Caco-2 (cell line): ENCODE results near the gene NEGR1. TPM values are rescaled to one million over a fixed set of nuclear protein-coding genes. Genes with fewer than 3 reads are reported as not detected.

Source experiments
- BruUV-seq: library from RNA; stranded (reverse); fragments of 400-500 nt; replicated peaks from 2 replicates; lab custom pipeline; 2021; lab: Mats Ljungman, UMichigan
- CTCF ChIA-PET: fragments of 300-600 bp; sonication (Branson Sonifier 250); formaldehyde crosslinking; loops from one replicate; lab custom pipeline; 2022; ENCODE audit warnings: antibody characterized with exemption; lab: Charles Lee
- POLR2A ChIA-PET: fragments of 300-600 bp; sonication (Branson Sonifier 250); formaldehyde crosslinking; loops from one replicate; lab custom pipeline; 2022; ENCODE audit warnings: antibody characterized with exemption; lab: Charles Lee
- DNase-seq, 2 experiments: peaks; one replicate each; pipeline versions ENCODE4 v3.0.0 to v3.0.0-alpha.2; 2020 to 2022
- H3K27me3 ChIP-seq: replicated peaks from 2 replicates; pipeline ENCODE4 v1.6.0; 2011; ENCODE audit warnings: low read length; ENCODE audit not compliant: control insufficient read depth, insufficient read depth
- H3K36me3 ChIP-seq: 2 replicates; pipeline ENCODE4 v1.5.1; 2011; ENCODE audit warnings: low read length; ENCODE audit not compliant: control insufficient read depth, insufficient read depth
- H3K4me1 ChIP-seq: fragments of 250-450 bp; sonication (Bioruptor Pico); 2 replicates; pipeline ENCODE4 v1.5.1; 2020; ENCODE audit warnings: mild to moderate bottlenecking
- H3K4me3 ChIP-seq: 2 replicates; pipeline ENCODE4 v1.5.1; 2011; ENCODE audit warnings: low read depth, mild to moderate bottlenecking, control low read depth, low read length
- H3K9me3 ChIP-seq: fragments of 250-450 bp; sonication (Bioruptor Pico); 2 replicates; pipeline ENCODE4 v1.5.1; 2020; ENCODE audit warnings: mild to moderate bottlenecking, moderate library complexity
- H3K27ac Mint-ChIP-seq: one replicate; pipeline ENCODE4 v1.8.0; 2022; ENCODE audit warnings: mixed read lengths; ENCODE audit not compliant: unreplicated experiment
- H3K27me3 Mint-ChIP-seq: one replicate; pipeline ENCODE4 v1.8.0; 2022; ENCODE audit warnings: mixed read lengths; ENCODE audit not compliant: insufficient read depth, unreplicated experiment
- H3K36me3 Mint-ChIP-seq: one replicate; pipeline ENCODE4 v1.8.0; 2022; ENCODE audit warnings: mild to moderate bottlenecking, mixed read lengths; ENCODE audit not compliant: insufficient read depth, unreplicated experiment
- H3K4me1 Mint-ChIP-seq: one replicate; pipeline ENCODE4 v1.8.0; 2022; ENCODE audit warnings: low read depth, mixed read lengths; ENCODE audit not compliant: unreplicated experiment
- H3K4me3 Mint-ChIP-seq: one replicate; pipeline ENCODE4 v1.8.0; 2022; ENCODE audit warnings: mild to moderate bottlenecking, moderate library complexity, mixed read lengths; ENCODE audit not compliant: unreplicated experiment
- H3K9me3 Mint-ChIP-seq: one replicate; pipeline ENCODE4 v1.8.0; 2022; ENCODE audit warnings: mixed read lengths; ENCODE audit not compliant: unreplicated experiment
- intact Hi-C: fragments of 100-400 bp; cut with micrococcal nuclease; formaldehyde crosslinking; loops from one replicate; pipeline ENCODE4 v1.10.0; 2022; ENCODE audit not compliant: unreplicated experiment
- total RNA-seq: library from RNA; stranded (reverse); gene quantifications from 2 replicates; pipeline ENCODE4 v1.2.3, GENCODE V29; 2022
- TF ChIP-seq, protein P1 (sequence below), 2 experiments: fragments of 200-600 bp in 1 of 2; IDR thresholded peaks; 1 replicate in 1 of 2; 2 replicates in 1 of 2; pipeline versions ENCODE4 v1.5.1 to v1.8.0; 2011 to 2022; ENCODE audit warnings: antibody characterized with exemption in 1 of 2, control low read depth in 1 of 2, inconsistent platforms in 1 of 2, low read depth in 1 of 2, low read length in 1 of 2, mild to moderate bottlenecking in 1 of 2, moderate library complexity in 1 of 2; ENCODE audit not compliant: insufficient read depth in 1 of 2, severe bottlenecking in 1 of 2, unreplicated experiment in 1 of 2

The NEGR1 gene
- total RNA-seq, 1 experiment from 2014 or later: not detected

DNA sequence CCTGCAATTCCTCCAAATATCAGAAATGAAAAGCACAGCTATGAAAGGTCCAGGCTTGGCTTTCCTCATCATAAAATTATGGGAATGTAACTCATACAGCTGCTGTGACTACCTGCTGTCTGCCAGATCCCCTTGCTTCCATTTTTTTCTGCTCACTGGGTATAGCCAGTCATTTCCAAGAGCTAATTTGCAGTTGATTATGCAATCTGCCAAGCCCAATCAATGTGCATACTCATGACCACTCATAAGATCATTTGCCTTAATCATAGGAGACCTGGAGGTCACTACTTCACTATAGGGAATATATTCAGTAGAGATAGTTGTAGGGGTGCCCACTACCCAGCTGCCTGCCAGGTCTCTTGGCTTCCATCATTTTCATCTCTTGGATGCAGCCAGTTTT is 783.8 kb downstream of the NEGR1 start:
- BruUV-seq: no TSS peak
- Mint-ChIP-seq H3K4me1 (no peaks in the 10 kb centered on the region), H3K27me3 (no peaks in the 10 kb centered on the region), H3K27ac (no peak overlapping the region), H3K4me3 (no peak overlapping the region), H3K9me3 (no peaks in the 10 kb centered on the region), H3K36me3 (no peaks in the 10 kb centered on the region)
- TF ChIP-seq, protein P1, sequence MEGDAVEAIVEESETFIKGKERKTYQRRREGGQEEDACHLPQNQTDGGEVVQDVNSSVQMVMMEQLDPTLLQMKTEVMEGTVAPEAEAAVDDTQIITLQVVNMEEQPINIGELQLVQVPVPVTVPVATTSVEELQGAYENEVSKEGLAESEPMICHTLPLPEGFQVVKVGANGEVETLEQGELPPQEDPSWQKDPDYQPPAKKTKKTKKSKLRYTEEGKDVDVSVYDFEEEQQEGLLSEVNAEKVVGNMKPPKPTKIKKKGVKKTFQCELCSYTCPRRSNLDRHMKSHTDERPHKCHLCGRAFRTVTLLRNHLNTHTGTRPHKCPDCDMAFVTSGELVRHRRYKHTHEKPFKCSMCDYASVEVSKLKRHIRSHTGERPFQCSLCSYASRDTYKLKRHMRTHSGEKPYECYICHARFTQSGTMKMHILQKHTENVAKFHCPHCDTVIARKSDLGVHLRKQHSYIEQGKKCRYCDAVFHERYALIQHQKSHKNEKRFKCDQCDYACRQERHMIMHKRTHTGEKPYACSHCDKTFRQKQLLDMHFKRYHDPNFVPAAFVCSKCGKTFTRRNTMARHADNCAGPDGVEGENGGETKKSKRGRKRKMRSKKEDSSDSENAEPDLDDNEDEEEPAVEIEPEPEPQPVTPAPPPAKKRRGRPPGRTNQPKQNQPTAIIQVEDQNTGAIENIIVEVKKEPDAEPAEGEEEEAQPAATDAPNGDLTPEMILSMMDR (IDR thresholded peaks at IDR 0.05; ENCODE audit: insufficient read depth in 1 of 2, low read depth in 1 of 2, low read length in 1 of 2, severe bottlenecking in 1 of 2, unreplicated experiment in 1 of 2): no peak
- POLR2A ChIA-PET: no interaction called here
- H3K4me1 ChIP-seq: no peaks in the 10 kb centered on the region
- DNase-seq: no peak
- H3K4me3 ChIP-seq: no peak overlapping the region
- CTCF ChIA-PET: no interaction called here
- intact Hi-C loops: no loop called here
- H3K27me3 ChIP-seq: no peaks in the 10 kb centered on the region
- no peaks in the 10 kb centered on the region for H3K36me3 ChIP-seq
- H3K9me3 ChIP-seq: no peaks in the 10 kb centered on the region

DNA sequence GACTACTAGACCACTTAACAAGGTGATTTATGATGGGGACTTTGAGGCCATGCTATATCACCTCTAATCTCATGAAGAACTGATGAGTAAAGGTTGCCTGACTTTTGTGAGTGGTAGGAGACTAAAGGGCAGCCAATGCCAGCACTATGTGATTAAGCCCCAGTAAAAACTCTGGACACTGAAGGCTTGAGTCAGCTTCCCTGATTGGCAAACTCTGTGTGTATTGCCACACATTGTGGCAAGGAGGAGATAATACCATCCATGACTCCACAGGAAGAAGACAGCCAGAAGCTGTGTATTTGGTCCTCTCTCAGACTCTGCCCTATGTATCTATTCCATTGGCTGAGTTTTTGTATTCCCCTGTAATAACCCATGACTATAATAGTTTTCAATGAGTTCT is 788.2 kb downstream of the NEGR1 start:
- TF ChIP-seq, protein P1 (IDR thresholded peaks at IDR 0.05; ENCODE audit: insufficient read depth in 1 of 2, low read depth in 1 of 2, low read length in 1 of 2, severe bottlenecking in 1 of 2, unreplicated experiment in 1 of 2): no peak
- Histone ChIP-seq H3K9me3 (no peaks in the 10 kb centered on the region), H3K27me3 (no peaks in the 10 kb centered on the region), H3K4me3 (no peak overlapping the region), H3K4me1 (no peaks in the 10 kb centered on the region), H3K36me3 (no peaks in the 10 kb centered on the region)
- H3K27me3 Mint-ChIP-seq: no peaks in the 10 kb centered on the region
- ChIA-PET CTCF (no interaction called here), POLR2A (no interaction called here)
- H3K36me3 Mint-ChIP-seq: no peaks in the 10 kb centered on the region
- H3K4me3 Mint-ChIP-seq: no peak overlapping the region
- intact Hi-C loops: no loop called here
- no TSS peak for BruUV-seq
- DNase-seq: no peak
- no peaks in the 10 kb centered on the region for H3K9me3 Mint-ChIP-seq
- H3K27ac Mint-ChIP-seq: no peak overlapping the region
- H3K4me1 Mint-ChIP-seq: no peaks in the 10 kb centered on the region

DNA sequence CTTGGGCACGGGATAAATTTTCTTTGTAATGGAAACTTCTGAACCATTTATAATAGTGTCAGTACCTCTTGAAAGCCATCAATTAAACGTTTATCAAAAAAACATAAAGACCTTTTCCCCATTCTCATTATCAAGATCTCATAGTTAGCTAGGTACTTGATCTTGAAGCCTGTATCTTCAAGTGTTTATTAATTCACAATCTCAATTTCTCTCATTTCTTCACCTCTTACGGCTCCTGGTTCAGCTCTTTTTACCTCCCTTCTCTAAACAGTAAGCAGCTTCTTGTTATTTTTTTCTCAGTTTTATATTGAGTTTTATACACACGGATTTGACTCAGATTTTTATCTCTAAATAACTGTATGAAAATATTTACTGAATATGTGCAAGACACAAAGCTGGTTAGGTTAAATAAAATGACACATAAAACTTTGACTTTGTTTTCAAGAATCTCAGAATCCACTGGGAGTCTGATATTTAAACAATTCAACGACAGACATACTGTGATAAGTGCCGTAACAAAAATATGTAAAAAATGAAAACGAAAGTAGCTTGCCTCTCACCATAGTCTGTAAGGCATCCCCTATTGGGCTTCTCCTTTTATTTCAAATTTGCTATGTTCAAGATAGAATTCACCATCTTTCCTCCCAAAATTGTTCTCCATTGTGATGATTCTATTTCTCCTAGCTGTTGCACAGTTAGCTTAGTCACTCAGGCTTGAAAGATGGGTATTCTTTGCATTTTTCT is 789.9 kb downstream of the NEGR1 start:
- intact Hi-C loops: no loop called here
- Histone ChIP-seq H3K9me3 (no peaks in the 10 kb centered on the region), H3K27me3 (no peaks in the 10 kb centered on the region), H3K4me1 (no peaks in the 10 kb centered on the region), H3K4me3 (no peak overlapping the region), H3K36me3 (no peaks in the 10 kb centered on the region)
- no peaks in the 10 kb centered on the region for H3K4me1 Mint-ChIP-seq
- TF ChIP-seq, protein P1 (IDR thresholded peaks at IDR 0.05; ENCODE audit: insufficient read depth in 1 of 2, low read depth in 1 of 2, low read length in 1 of 2, severe bottlenecking in 1 of 2, unreplicated experiment in 1 of 2): no peak
- H3K27ac Mint-ChIP-seq: no peak overlapping the region
- BruUV-seq: no TSS peak
- no peak for DNase-seq
- ChIA-PET CTCF (no interaction called here), POLR2A (no interaction called here)
- no peak overlapping the region for H3K4me3 Mint-ChIP-seq
- H3K27me3 Mint-ChIP-seq: no peaks in the 10 kb centered on the region
- no peaks in the 10 kb centered on the region for H3K36me3 Mint-ChIP-seq
- H3K9me3 Mint-ChIP-seq: no peaks in the 10 kb centered on the region
